ENCODE measurements around the gene SRMS.

SRMS gene

DNA sequence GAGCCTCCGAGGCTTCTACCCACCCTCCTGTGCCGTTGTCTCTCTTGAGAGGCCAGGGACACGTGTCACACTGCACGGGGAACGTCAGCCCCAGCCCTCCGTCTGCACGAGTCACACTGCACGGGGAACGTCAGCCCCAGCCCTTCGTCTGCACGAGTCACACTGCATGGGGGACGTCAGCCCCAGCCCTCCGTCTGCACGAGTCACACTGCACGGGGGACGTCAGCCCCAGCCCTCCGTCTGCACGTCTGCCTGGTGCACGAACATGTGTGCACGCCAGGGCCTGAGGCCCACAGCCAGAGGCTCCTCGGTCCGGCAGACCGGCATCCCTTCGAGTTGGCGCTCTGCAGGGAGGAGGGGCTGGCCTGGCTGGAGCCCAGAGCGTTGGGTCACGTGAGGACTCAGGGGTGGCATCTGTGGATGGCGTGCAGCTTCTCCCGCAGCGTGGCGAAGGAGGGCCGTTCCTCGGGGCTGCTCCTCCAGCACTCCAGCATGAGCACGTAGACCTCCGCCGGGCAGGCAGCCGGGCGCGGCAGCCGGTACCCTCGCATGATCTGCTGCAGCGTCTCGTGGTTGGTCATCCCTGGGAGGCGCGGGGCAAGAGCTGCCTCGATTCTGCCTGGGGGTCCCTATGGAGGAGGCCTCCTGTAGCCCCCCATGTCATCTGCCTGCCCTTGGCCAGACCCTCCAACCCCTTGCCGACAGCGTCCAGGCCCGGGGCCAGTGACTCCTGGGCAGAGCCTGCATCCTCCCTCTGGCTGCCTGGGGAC is 6.9 kb downstream of the SRMS start:
- Histone ChIP-seq H3K27me3 (replicated peaks in 2 of 5; ENCODE audit: control insufficient read depth in 4 of 5, insufficient read depth in 5 of 5, low read length in 4 of 5) (peaks cover 0 to under 1% (median 0%) of the 10 kb centered on the region in 5 experiments), H3K4me3 (ENCODE audit: control insufficient read depth in 1 of 7, extremely low read depth in 1 of 7, insufficient read depth in 4 of 7, low read depth in 2 of 7, low read length in 6 of 7) (no peak overlapping the region), H3K27ac (ENCODE audit: insufficient read depth in 1 of 2, low read depth in 1 of 2, low read length in 2 of 2, poor library complexity in 1 of 2, severe bottlenecking in 2 of 2) (no peak overlapping the region), H3K36me3 (ENCODE audit: control insufficient read depth in 4 of 4, insufficient read depth in 4 of 4, low read length in 3 of 4) (no peaks in the 10 kb centered on the region), H3K4me1 (ENCODE audit: control extremely low read depth in 1 of 4, control insufficient read depth in 4 of 4, insufficient read depth in 4 of 4, low read length in 3 of 4) (peaks cover 0 to 26% (median 19%) of the 10 kb centered on the region in 4 experiments), H3K9me3 (ENCODE audit: control extremely low read depth in 1 of 5, control insufficient read depth in 4 of 5, insufficient read depth in 2 of 5, low read depth in 1 of 5, low read length in 4 of 5) (no peaks in the 10 kb centered on the region)
- CTCF ChIA-PET, result interaction anchor here (1.9 kb wide), 1 partner anchor 39 kb away, joined by 5 read pairs; no protein-coding TSS in a partner anchor
- 92% methylated on average over 48 of the region's 49 CpGs for WGBS (ENCODE audit: insufficient coverage)
- no peak for DNase-seq
- POLR2A ChIA-PET, result no interaction called here

DNA sequence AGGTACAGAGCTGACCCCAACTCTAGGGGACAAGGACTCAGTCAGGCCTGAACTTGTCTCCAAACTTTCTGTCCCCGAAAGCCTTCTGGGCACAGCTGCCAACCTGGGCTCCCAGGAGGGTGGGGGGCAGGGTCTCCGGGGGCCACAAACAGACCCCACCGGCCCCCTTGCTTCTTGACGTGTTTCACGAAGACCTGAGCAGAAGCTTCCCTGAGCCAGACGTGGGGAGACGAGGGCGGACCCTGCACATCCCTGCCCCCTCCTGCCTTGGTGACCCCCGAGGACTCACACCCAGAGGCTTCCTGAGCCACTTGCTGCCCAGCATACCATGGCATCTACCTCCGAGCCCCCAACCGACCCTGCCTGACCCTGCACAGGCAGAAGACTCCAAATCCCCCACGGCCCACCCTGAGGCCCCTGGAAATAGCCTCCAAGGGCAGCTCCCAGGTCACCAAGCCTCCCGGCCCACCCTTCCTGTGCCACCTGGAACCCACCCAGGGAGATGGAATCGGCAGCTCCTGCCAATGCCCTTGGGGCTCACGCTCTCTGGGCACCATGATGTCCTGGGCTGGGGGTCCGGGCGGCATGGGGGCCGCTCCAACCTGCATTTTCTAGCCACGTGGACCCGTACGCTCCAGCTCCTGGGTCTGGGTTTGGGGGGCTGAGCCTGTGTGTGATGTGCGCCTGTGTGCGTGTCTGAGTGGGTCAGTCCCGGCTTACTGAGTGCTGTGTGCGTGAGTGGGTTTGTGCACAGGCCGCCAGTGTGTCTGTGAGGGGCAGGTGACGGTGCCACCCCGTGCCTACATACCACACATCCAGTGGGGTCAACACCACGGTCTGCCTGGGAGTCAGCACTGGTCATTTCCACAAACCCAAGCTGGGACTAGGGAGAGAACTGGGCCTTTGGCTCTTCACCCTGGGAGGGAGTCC is 7.8 kb downstream of the SRMS start:
- Histone ChIP-seq H3K27me3 (replicated peaks in 2 of 5; ENCODE audit: control insufficient read depth in 4 of 5, insufficient read depth in 5 of 5, low read length in 4 of 5) (no peaks in the 10 kb centered on the region), H3K27ac (ENCODE audit: insufficient read depth in 1 of 2, low read depth in 1 of 2, low read length in 2 of 2, poor library complexity in 1 of 2, severe bottlenecking in 2 of 2) (no peak overlapping the region), H3K4me1 (ENCODE audit: control extremely low read depth in 1 of 4, control insufficient read depth in 4 of 4, insufficient read depth in 4 of 4, low read length in 3 of 4) (peaks cover 0 to 26% (median 19%) of the 10 kb centered on the region in 4 experiments), H3K36me3 (ENCODE audit: control insufficient read depth in 4 of 4, insufficient read depth in 4 of 4, low read length in 3 of 4) (no peaks in the 10 kb centered on the region), H3K9me3 (ENCODE audit: control extremely low read depth in 1 of 5, control insufficient read depth in 4 of 5, insufficient read depth in 2 of 5, low read depth in 1 of 5, low read length in 4 of 5) (no peaks in the 10 kb centered on the region), H3K4me3 (ENCODE audit: control insufficient read depth in 1 of 7, extremely low read depth in 1 of 7, insufficient read depth in 4 of 7, low read depth in 2 of 7, low read length in 6 of 7) (no peak overlapping the region)
- DNase-seq, result no peak
- POLR2A ChIA-PET, result no interaction called here
- CTCF ChIA-PET, result interaction anchor here (1.1 to 4.8 kb wide), 9 partner anchors 7 to 100 kb away, joined by 3 to 31 read pairs (median 5); partner anchors contain the start of genes HELZ2, PPDPF and SRMS
- 95% methylated on average over 25 of the region's 29 CpGs for WGBS (ENCODE audit: insufficient coverage)

DNA sequence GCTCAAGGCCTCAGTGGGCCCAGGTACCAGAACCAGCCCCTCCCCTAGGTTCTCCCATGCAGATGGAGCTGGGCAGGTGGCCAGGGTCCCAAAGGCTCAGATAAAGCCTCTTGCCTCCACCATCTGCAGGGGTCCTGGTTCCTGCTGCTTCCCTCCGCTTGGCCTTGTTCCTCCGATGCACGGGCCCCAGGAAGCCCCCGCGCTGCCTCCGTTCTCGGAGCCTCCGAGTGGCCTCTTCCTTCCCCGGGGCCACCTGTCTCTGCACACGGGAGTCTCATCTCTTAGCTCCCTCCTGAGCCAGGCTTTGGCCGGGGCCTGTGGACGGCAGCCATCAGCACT is 8.5 kb downstream of the SRMS start:
- CTCF ChIA-PET, result interaction anchor here (1.0 to 4.8 kb wide), 12 partner anchors 8 to 252 kb away, joined by 3 to 31 read pairs (median 5); partner anchors contain the start of genes HELZ2, PPDPF and SRMS
- no peak overlapping the region for H3K27ac ChIP-seq (ENCODE audit: insufficient read depth in 1 of 2, low read depth in 1 of 2, low read length in 2 of 2, poor library complexity in 1 of 2, severe bottlenecking in 2 of 2)
- H3K4me3 ChIP-seq (ENCODE audit: control insufficient read depth in 1 of 7, extremely low read depth in 1 of 7, insufficient read depth in 4 of 7, low read depth in 2 of 7, low read length in 6 of 7), result no peak overlapping the region
- H3K4me1 ChIP-seq (ENCODE audit: control extremely low read depth in 1 of 4, control insufficient read depth in 4 of 4, insufficient read depth in 4 of 4, low read length in 3 of 4), result peaks cover 0 to 26% (median 19%) of the 10 kb centered on the region in 4 experiments
- no peaks in the 10 kb centered on the region for H3K27me3 ChIP-seq (replicated peaks in 2 of 5; ENCODE audit: control insufficient read depth in 4 of 5, insufficient read depth in 5 of 5, low read length in 4 of 5)
- 50% methylated on average over 10 of the region's 12 CpGs for WGBS (ENCODE audit: insufficient coverage)
- no peak for DNase-seq
- H3K9me3 ChIP-seq (ENCODE audit: control extremely low read depth in 1 of 5, control insufficient read depth in 4 of 5, insufficient read depth in 2 of 5, low read depth in 1 of 5, low read length in 4 of 5), result no peaks in the 10 kb centered on the region
- no peaks in the 10 kb centered on the region for H3K36me3 ChIP-seq (ENCODE audit: control insufficient read depth in 4 of 4, insufficient read depth in 4 of 4, low read length in 3 of 4)
- POLR2A ChIA-PET, result no interaction called here

DNA sequence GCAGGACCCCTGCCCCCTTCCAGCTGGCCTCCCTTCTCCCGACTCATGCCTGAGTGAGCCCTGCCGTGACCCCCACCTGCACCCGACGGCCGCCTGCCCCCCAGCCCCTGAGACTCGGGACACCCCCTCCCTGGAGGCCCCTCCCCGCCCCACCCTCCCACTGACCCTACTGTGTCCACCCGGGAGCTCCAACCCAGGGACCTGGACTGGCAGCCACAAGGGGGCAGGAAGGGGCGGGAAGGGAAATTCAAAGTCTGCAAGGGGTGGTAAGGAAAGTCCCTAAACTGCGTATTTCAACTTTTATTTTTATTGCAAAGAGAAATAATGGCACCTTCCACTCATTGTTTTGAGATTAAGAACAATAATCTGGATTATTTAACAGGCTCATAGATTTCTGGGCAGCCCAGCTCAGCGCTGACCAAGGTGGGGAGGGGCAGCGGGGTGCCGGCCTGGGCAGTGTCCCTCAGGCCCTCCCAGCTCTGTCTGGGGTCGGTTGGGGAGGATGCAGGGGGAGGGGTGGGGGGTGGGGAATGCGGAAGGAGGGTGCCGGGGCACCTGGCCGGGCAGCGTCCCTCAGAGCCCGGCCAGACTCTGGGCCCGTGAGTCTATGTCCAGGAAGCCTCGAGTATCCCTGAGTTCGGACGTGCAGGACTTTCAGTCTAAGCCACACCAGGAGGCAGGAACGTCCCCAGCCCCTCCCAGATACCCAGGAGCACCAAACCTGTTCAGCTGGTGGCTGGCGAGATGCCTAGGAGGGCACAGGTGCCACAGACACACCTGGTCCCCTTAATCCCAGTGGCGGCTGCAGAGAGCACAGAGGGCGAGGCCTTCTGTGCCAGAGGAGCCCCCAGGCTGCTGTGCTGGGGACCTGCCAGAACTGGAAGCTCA is 9.1 kb downstream of the SRMS start:
- Histone ChIP-seq H3K9me3 (ENCODE audit: control extremely low read depth in 1 of 5, control insufficient read depth in 4 of 5, insufficient read depth in 2 of 5, low read depth in 1 of 5, low read length in 4 of 5) (no peaks in the 10 kb centered on the region), H3K4me3 (ENCODE audit: control insufficient read depth in 1 of 7, extremely low read depth in 1 of 7, insufficient read depth in 4 of 7, low read depth in 2 of 7, low read length in 6 of 7) (peak overlapping the region in 2 of 7 experiments; percentile 61 to 75), H3K27me3 (replicated peaks in 2 of 5; ENCODE audit: control insufficient read depth in 4 of 5, insufficient read depth in 5 of 5, low read length in 4 of 5) (no peaks in the 10 kb centered on the region), H3K4me1 (ENCODE audit: control extremely low read depth in 1 of 4, control insufficient read depth in 4 of 4, insufficient read depth in 4 of 4, low read length in 3 of 4) (peaks cover 0 to 26% (median 19%) of the 10 kb centered on the region in 4 experiments), H3K27ac (ENCODE audit: insufficient read depth in 1 of 2, low read depth in 1 of 2, low read length in 2 of 2, poor library complexity in 1 of 2, severe bottlenecking in 2 of 2) (no peak overlapping the region), H3K36me3 (ENCODE audit: control insufficient read depth in 4 of 4, insufficient read depth in 4 of 4, low read length in 3 of 4) (no peaks in the 10 kb centered on the region)
- peak in 2 of 3 donors; percentile 65 to 72 for DNase-seq
- CTCF ChIA-PET, result interaction anchor here (0.8 to 4.8 kb wide), 26 partner anchors 7 to 325 kb away, joined by 3 to 31 read pairs (median 4); partner anchors contain the start of genes HELZ2, PPDPF and SRMS
- WGBS (ENCODE audit: insufficient coverage), result 75% methylated on average over 12 of the region's 27 CpGs
- POLR2A ChIA-PET, result interaction anchor here (0.5 to 1.3 kb wide), 5 partner anchors 9 to 393 kb away, joined by 3 to 5 read pairs (median 3); no protein-coding TSS in a partner anchor

DNA sequence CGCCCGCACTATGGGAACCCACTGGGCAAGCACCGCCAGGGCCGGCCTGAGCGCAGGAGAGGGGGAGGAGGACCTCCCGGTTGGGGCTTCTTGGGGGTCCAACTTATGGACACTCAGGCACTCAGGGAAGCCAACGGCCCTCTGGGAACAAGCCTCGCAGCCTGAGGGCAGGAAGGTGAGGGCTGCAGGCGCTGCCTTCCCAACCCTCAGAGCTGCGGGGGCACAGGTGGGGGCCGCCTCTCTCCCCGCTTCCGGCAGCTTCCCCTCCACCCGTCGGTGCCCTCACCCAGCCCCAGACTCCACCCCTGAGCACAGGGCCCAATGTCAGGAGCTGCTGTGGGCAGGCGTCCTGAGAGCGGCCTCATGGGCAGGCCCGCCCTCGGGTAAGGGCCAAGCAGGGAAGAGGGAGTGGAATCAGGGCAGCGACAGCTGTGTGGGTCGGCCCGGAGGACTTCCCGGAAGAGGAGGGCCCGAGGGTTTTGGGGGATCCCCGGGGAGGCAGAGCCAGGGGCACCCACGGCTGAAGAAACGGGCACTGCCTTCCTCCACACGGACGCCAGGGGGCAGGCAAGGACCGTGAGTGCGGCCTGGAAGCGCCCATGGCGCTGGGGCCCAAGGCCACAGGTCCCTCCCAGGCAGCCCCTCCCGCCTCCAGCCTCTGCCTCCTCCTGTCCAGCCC is 9.9 kb downstream of the SRMS start:
- no peaks in the 10 kb centered on the region for H3K9me3 ChIP-seq (ENCODE audit: control extremely low read depth in 1 of 5, control insufficient read depth in 4 of 5, insufficient read depth in 2 of 5, low read depth in 1 of 5, low read length in 4 of 5)
- peak; percentile 87 to 96 (median 95) for DNase-seq
- H3K4me1 ChIP-seq (ENCODE audit: control extremely low read depth in 1 of 4, control insufficient read depth in 4 of 4, insufficient read depth in 4 of 4, low read length in 3 of 4), result peaks cover 0 to 26% (median 19%) of the 10 kb centered on the region in 4 experiments
- H3K27ac ChIP-seq (ENCODE audit: insufficient read depth in 1 of 2, low read depth in 1 of 2, low read length in 2 of 2, poor library complexity in 1 of 2, severe bottlenecking in 2 of 2), result no peak overlapping the region
- ChIA-PET CTCF (interaction anchor here (0.7 to 4.8 kb wide), 29 partner anchors 8 to 522 kb away, joined by 3 to 31 read pairs (median 4); partner anchors contain the start of genes HELZ2, PPDPF and SRMS), POLR2A (interaction anchor here (0.5 to 1.3 kb wide), 6 partner anchors 9 to 394 kb away, joined by 3 to 5 read pairs (median 3); no protein-coding TSS in a partner anchor)
- H3K27me3 ChIP-seq (replicated peaks in 2 of 5; ENCODE audit: control insufficient read depth in 4 of 5, insufficient read depth in 5 of 5, low read length in 4 of 5), result no peaks in the 10 kb centered on the region
- 3% methylated on average over 30 of the region's 34 CpGs for WGBS (ENCODE audit: insufficient coverage)
- no peaks in the 10 kb centered on the region for H3K36me3 ChIP-seq (ENCODE audit: control insufficient read depth in 4 of 4, insufficient read depth in 4 of 4, low read length in 3 of 4)
- H3K4me3 ChIP-seq (ENCODE audit: control insufficient read depth in 1 of 7, extremely low read depth in 1 of 7, insufficient read depth in 4 of 7, low read depth in 2 of 7, low read length in 6 of 7), result peak overlapping the region in 5 of 7 experiments; percentile 36 to 75 (median 61)

Measured in common myeloid progenitor, CD34-positive (primary cell).